K562 (cell line): ENCODE measurements around the gene PRMT3. TPM values are rescaled to one million over a fixed set of nuclear protein-coding genes. Genes with fewer than 3 reads are reported as not detected.
A peak's percentile ranks its signal among the peaks of the same experiment; 100 is the strongest.

Source experiments
- ATAC-seq: fragments of 200-7000 bp; cut with Tn5 transposase; 3 replicates; pipeline ENCODE4 v1.9.1; 2020; ENCODE audit warnings: moderate library complexity
- Bru-seq: library from RNA; stranded (reverse); fragments of 400-500 nt; gene quantifications from one replicate; lab custom pipeline; 2021; lab: Mats Ljungman, UMichigan
- BruChase-seq, 2 experiments: library from RNA; stranded (reverse); fragments of 400-500 nt; gene quantifications; one replicate each; lab custom pipeline; 2021; lab: Mats Ljungman, UMichigan
- BruUV-seq: library from RNA; stranded (reverse); fragments of 400-500 nt; replicated peaks from 2 replicates; lab custom pipeline; 2021; lab: Mats Ljungman, UMichigan
- CTCF ChIA-PET: fragments of 300-600 bp; formaldehyde crosslinking; extraction: SDS; loops from one replicate; lab custom pipeline; 2021; ENCODE audit warnings: low intra/inter-chr PET ratio; lab: Yijun Ruan, JAX
- POLR2A ChIA-PET: fragments of 300-600, 350-650 bp; sonication (Branson Sonifier 250); formaldehyde crosslinking; extraction: SDS; loops from one replicate; lab custom pipeline; 2021; ENCODE audit warnings: antibody characterized with exemption, inconsistent platforms; lab: Yijun Ruan, JAX
- DNase-seq, 4 experiments: peaks; one replicate each; pipeline versions ENCODE4 v3.0.0 to v3.0.0-alpha.2; 2011 to 2018; ENCODE audit warnings: low spot score in 3 of 4, mixed read lengths in 3 of 4; ENCODE audit errors: extremely low read depth in 1 of 4
- FAIRE-seq: peaks from 2 replicates; lab custom pipeline; 2011; peaks lifted over from hg19 to GRCh38; lab: Jason Lieb, UNC
- H2AFZ ChIP-seq: 2 replicates; pipeline ENCODE4 v1.6.0; 2011; ENCODE audit warnings: low read depth, low read length, control low read depth, inconsistent platforms
- H3K27ac ChIP-seq: fragments of 200-600 bp; 3 replicates; pipeline ENCODE4 v1.8.0; 2011; ENCODE audit warnings: low read depth, mild to moderate bottlenecking, control low read depth, inconsistent platforms, low read length, moderate library complexity, mixed read lengths; ENCODE audit errors: extremely low read depth
- H3K27me3 ChIP-seq, 2 experiments: fragments of 300-600 bp in 1 of 2; 2 replicates in 1 of 2; 3 replicates in 1 of 2; pipeline versions ENCODE4 v1.6.0 to v1.8.0; 2011; ENCODE audit warnings: inconsistent platforms in 2 of 2, low read length in 2 of 2, mild to moderate bottlenecking in 1 of 2, mixed read lengths in 1 of 2, moderate library complexity in 1 of 2; ENCODE audit not compliant: control insufficient read depth in 2 of 2, insufficient read depth in 2 of 2
- H3K36me3 ChIP-seq: fragments of 300-600 bp; 3 replicates; pipeline ENCODE4 v1.8.0; 2011; ENCODE audit warnings: mild to moderate bottlenecking, low read length, inconsistent platforms; ENCODE audit not compliant: control insufficient read depth, insufficient read depth
- H3K4me1 ChIP-seq, 2 experiments: fragments of 200-600 bp in 1 of 2; replicated peaks in 1 of 2; 2 replicates in 1 of 2; 3 replicates in 1 of 2; pipeline versions ENCODE4 v1.5.1 to v1.8.0; 2011; ENCODE audit warnings: inconsistent platforms in 2 of 2, low read length in 2 of 2, mild to moderate bottlenecking in 1 of 2, mixed read lengths in 1 of 2, moderate library complexity in 1 of 2; ENCODE audit not compliant: control insufficient read depth in 2 of 2, insufficient read depth in 2 of 2
- H3K4me2 ChIP-seq: 2 replicates; pipeline ENCODE4 v1.6.1; 2011; ENCODE audit warnings: low read length, control low read depth, inconsistent platforms, mixed read lengths; ENCODE audit not compliant: insufficient read depth
- H3K4me3 ChIP-seq: fragments of 200-600 bp; sonication (generic), shearing (Covaris generic); 2 replicates; pipeline ENCODE4 v1.5.1; 2016; ENCODE audit warnings: control low read depth, inconsistent platforms
- H3K79me2 ChIP-seq: fragments of 200-600 bp; 3 replicates; pipeline ENCODE4 v1.8.0; 2011; ENCODE audit warnings: low read length, inconsistent platforms; ENCODE audit not compliant: control insufficient read depth, insufficient read depth
- H3K9ac ChIP-seq, 2 experiments: 2 replicates each; pipeline versions ENCODE4 v1.6.0 to v1.6.1; 2011; ENCODE audit warnings: low read depth in 2 of 2, low read length in 2 of 2, control low read depth in 1 of 2, inconsistent platforms in 1 of 2, mild to moderate bottlenecking in 1 of 2, mixed read lengths in 1 of 2; ENCODE audit not compliant: insufficient read depth in 1 of 2
- H3K9me1 ChIP-seq: one replicate; pipeline ENCODE4 v1.6.0; 2011; ENCODE audit warnings: inconsistent platforms, mild to moderate bottlenecking, low read length, moderate library complexity; ENCODE audit not compliant: control insufficient read depth, insufficient read depth
- H3K9me3 ChIP-seq: replicated peaks from 2 replicates; pipeline ENCODE4 v1.5.1; 2011; ENCODE audit warnings: low read depth, low read length, inconsistent platforms; ENCODE audit not compliant: control insufficient read depth, insufficient read depth
- H4K20me1 ChIP-seq: replicated peaks from 2 replicates; pipeline ENCODE4 v1.6.1; 2011; ENCODE audit warnings: low read length, inconsistent platforms, mixed read lengths; ENCODE audit not compliant: control insufficient read depth, insufficient read depth
- CHD4 ChIP-seq: fragments of 200-600 bp; sonication (generic); IDR thresholded peaks from 3 replicates; pipeline ENCODE4 v1.6.1; 2012; ENCODE audit warnings: low read depth, mild to moderate bottlenecking, mixed read lengths, low read length, inconsistent platforms; ENCODE audit not compliant: insufficient read depth, insufficient replicate concordance, poor library complexity, severe bottlenecking
- E2F5 ChIP-seq: sonication (generic); formaldehyde crosslinking; IDR thresholded peaks from 2 replicates; pipeline ENCODE4 v1.8.0; 2022; ENCODE audit warnings: mild to moderate bottlenecking, missing genetic modification reagents
- ZNF146 ChIP-seq: IDR thresholded peaks from one replicate; pipeline ENCODE4 v1.6.1; 2018; ENCODE audit warnings: missing compliant biosample characterization; ENCODE audit not compliant: unreplicated experiment
- WGBS: fragments of 100-300 bp; shearing (Covaris generic); methylation state at CpG from one replicate; pipeline ENCODE4 v1.1.6; 2016; ENCODE audit warnings: low coverage, mixed read lengths; ENCODE audit not compliant: insufficient coverage; ENCODE audit errors: missing lambda C conversion rate; 5-methylcytosine and 5-hydroxymethylcytosine counted together
- in situ Hi-C: fragments of 300-500 bp; cut with MboI; formaldehyde crosslinking; loops from 4 replicates; pipeline ENCODE4 v1.15.0; 2018; ENCODE audit warnings: inconsistent platforms, mixed read lengths
- intact Hi-C: fragments of 100-400 bp; cut with micrococcal nuclease; formaldehyde crosslinking; loops from 2 replicates; pipeline ENCODE4 v1.14.2; 2022
- long read RNA-seq, 3 experiments: library from polyadenylated mRNA in 2 of 3; library from RNA in 1 of 3; unstranded in 2 of 3; stranded (forward) in 1 of 3; transcript quantifications; one replicate each; pipeline ENCODE4 v2.0.0, GENCODE V29; 2019 to 2022
- polyA minus RNA-seq, 3 experiments: library from RNA; depleted of rRNA, polyadenylated mRNA; stranded (reverse); fragments of >200 nt; gene quantifications; 2 replicates each; pipeline ENCODE4 v1.2.3, GENCODE V29; 2011
- polyA plus RNA-seq, 8 experiments: library from polyadenylated mRNA; depleted of rRNA in 4 of 8; stranded (reverse) in 5 of 8; unstranded in 3 of 8; fragments of >200 nt; fragmentation: Nextera tagmentation in 2 of 8; fragmentation: Illumina TruSeq in 1 of 8; extraction: Ambion mirVana in 2 of 8; extraction: Trizol in 1 of 8; gene quantifications; 2 replicates each; pipeline versions ENCODE4 v1.2.1 to v1.2.3, GENCODE V29; 2011 to 2014; ENCODE audit warnings: inconsistent platforms in 1 of 8, missing spikeins in 1 of 8
- total RNA-seq, 7 experiments: library from RNA; depleted of rRNA in 6 of 7; stranded (reverse); fragments of >200 nt in 6 of 7; fragmentation: Illumina TruSeq in 2 of 7; extraction: Trizol in 2 of 7; gene quantifications; 2 replicates each; pipeline versions ENCODE4 v1.2.1 to v1.2.3, GENCODE V29; 2011 to 2021; ENCODE audit warnings: low replicate concordance in 1 of 7
- TF ChIP-seq, protein P1 (sequence below): fragments of 450-650 bp; IDR thresholded peaks from 2 replicates; pipeline ENCODE4 v1.7.1; 2018; ENCODE audit warnings: mild to moderate bottlenecking, low read depth; ENCODE audit not compliant: partially characterized antibody
- TF ChIP-seq, protein P2 (sequence below): fragments of 250-450 bp; sonication (Bioruptor Pico); IDR thresholded peaks from 2 replicates; pipeline ENCODE4 v1.5.0; 2021; ENCODE audit warnings: mild to moderate bottlenecking, borderline replicate concordance

The PRMT3 gene
- 37.6 and 85.1 TPM in 2 replicates for total RNA-seq (2011; cell fraction: chromatin; rRNA removed; ENCODE audit: low replicate concordance)
- total RNA-seq (2011; cell fraction: nucleolus; rRNA removed): 27.8 and 29.6 TPM in 2 replicates
- 42.1 and 62.3 TPM in 2 replicates for total RNA-seq (2011; cell fraction: nucleoplasm; rRNA removed)
- total RNA-seq (2014; rRNA removed) (45.4 and 46.4 TPM in 2 replicates), total RNA-seq (2014; rRNA removed; fragmentation: Illumina TruSeq; extraction: Trizol) (55.8 and 64.1 TPM in 2 replicates), total RNA-seq (2015; rRNA removed; fragmentation: Illumina TruSeq; extraction: Trizol) (43.7 and 44.2 TPM in 2 replicates), total RNA-seq (2021) (43.2 and 44.7 TPM in 2 replicates), polyA plus RNA-seq (2011; rRNA removed) (36.3 and 62.1 TPM in 2 replicates), polyA plus RNA-seq (2014; fragmentation: Illumina TruSeq; extraction: Trizol) (44.2 and 49.8 TPM in 2 replicates), polyA plus RNA-seq (2014; fragmentation: Nextera tagmentation; extraction: Ambion mirVana) (10 to 100 TPM; 24.0 to 35.3 TPM), polyA plus RNA-seq (2014; rRNA removed) (42.8 and 44.7 TPM in 2 replicates), polyA minus RNA-seq (2011; rRNA and poly(A)+ RNA removed) (64.1 and 76.2 TPM in 2 replicates), Bru-seq, nascent RNA (percentile 89 among the genes with signal in this experiment), BruChase-seq, experiment 1, labeled RNA remaining after a 2-hour chase (percentile 86 among the genes with signal in this experiment), BruChase-seq, experiment 2, labeled RNA remaining after a 6-hour chase (percentile 79 among the genes with signal in this experiment)
- polyA plus RNA-seq (2011; cell fraction: cytosol; rRNA removed): 14.9 and 18.5 TPM in 2 replicates
- polyA plus RNA-seq (2011; cell fraction: nucleus; rRNA removed): 20.7 and 29.0 TPM in 2 replicates
- 23.6 and 28.6 TPM in 2 replicates for polyA plus RNA-seq (2012)
- 11.9 and 27.8 TPM in 2 replicates for polyA minus RNA-seq (2011; cell fraction: cytosol; rRNA and poly(A)+ RNA removed)
- polyA minus RNA-seq (2011; cell fraction: nucleus; rRNA and poly(A)+ RNA removed): 42.9 and 59.4 TPM in 2 replicates
- long read RNA-seq, experiment 1, transcript PRMT3-202 (16 exons, 2,653 nt): major isoform, 209 of 288 reads
- long read RNA-seq, experiment 1, transcript PRMT3-201 (15 exons, 2,530 nt): minor isoform, 28 of 288 reads
- long read RNA-seq, experiment 1, partial matches to known transcripts: 25 of 288 reads
- long read RNA-seq, experiment 1, other reads (novel, unspliced or antisense): 23 of 288 reads
- long read RNA-seq, experiment 2, transcript PRMT3-202 (16 exons, 2,653 nt): major isoform, 6 of 25 reads
- long read RNA-seq, experiment 2, partial matches to known transcripts: 17 of 25 reads
- long read RNA-seq, experiment 2, other reads (novel, unspliced or antisense): 2 of 25 reads
- long read RNA-seq, experiment 3, transcript PRMT3-202 (16 exons, 2,653 nt): major isoform, 58 of 73 reads
- long read RNA-seq, experiment 3, partial matches to known transcripts: 6 of 73 reads
- long read RNA-seq, experiment 3, other reads (novel, unspliced or antisense): 4 of 73 reads

DNA sequence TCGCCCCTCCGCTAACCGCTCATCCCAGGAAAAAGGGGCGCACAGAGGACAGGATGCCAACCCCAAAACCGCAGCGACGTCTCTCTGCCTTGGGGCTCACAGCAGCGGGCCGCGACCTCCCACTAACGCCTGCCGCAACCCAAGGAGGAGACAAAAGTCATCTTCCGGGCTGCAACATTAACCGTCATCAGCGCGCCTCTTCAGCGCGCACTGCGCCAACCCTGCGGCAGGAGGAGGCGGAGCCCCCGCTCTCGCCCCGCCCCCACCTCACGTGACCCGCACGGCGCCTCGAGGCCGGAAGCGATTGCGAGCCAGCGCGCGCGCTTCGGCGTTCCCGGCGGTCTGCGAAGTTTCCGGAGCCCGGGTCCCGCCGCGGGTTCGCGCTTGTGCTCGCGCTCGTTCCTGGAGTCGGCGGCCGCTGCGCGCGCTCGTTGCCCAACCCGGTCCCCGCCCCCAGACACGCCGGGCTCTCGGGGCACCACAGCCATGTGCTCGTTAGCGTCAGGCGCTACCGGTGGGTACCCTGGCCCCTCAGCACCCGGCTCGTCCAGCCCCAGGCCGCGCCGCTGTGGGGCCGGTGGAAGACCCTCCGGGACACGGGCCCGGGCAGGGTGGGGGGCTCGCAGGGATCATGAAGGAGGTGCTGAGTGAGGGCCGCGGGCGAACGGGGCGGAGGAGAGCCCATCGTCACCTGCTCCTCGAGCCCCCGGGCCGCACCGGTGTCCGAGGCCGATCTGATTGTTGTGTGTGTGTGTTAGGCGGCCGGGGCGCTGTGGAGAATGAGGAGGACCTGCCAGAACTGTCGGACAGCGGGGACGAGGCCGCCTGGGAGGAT, at the start of gene PRMT3:
PRMT3 (plus strand) TSS at position 456 of the 835 bp plus-strand sequence; CDS start at position 487, 31 bp downstream.
- 1% methylated on average over 57 of the region's 96 CpGs for WGBS
- Histone ChIP-seq H4K20me1 (no peaks in the 10 kb centered on the region), H3K27ac (peak within 1 kb of the TSS; percentile 96), H3K9ac (peak within 1 kb of the TSS; percentile 95 to 97), H3K4me1 (peaks cover 0 to 10% of the 10 kb centered on the region in 2 experiments; a peak in 2 of 5 replicates), H3K4me3 (peak within 1 kb of the TSS; percentile 91), H2AFZ (peak within 1 kb of the TSS; percentile 100), H3K27me3 (no peaks in the 10 kb centered on the region), H3K79me2 (peaks cover 32% of the 10 kb centered on the region), H3K36me3 (peaks cover 42% of the 10 kb centered on the region), H3K9me3 (no peaks in the 10 kb centered on the region), H3K4me2 (peak within 1 kb of the TSS; percentile 96), H3K9me1 (no peaks in the 10 kb centered on the region)
- no TSS peak for BruUV-seq
- peak; percentile 86 for FAIRE-seq
- ATAC-seq: peak; percentile 89
- POLR2A ChIA-PET: interaction anchor here (0.7 to 1.8 kb wide), 6 partner anchors 10 to 222 kb away, joined by 3 to 5 read pairs (median 3); no protein-coding TSS in a partner anchor
- CTCF ChIA-PET: interaction anchor here (1.5 to 1.8 kb wide), 2 partner anchors 55 to 223 kb away, joined by 5 to 8 read pairs; no protein-coding TSS in a partner anchor
- intact Hi-C loops (loop anchor here (2.0 to 5.0 kb wide), 4 partner anchors 23 to 225 kb away; partner anchors contain the start of gene SLC6A5), in situ Hi-C loops (loop anchor here (10.0 kb wide), 1 partner anchor 217 kb away; no protein-coding TSS in a partner anchor)
- peak; percentile 93 to 96 (median 94) for DNase-seq
- TF ChIP-seq ZNF146 (CRISPR knock-in tag) (no peak), CHD4 (no peak), E2F5 (CRISPR knock-in tag) (no peak)
- TF ChIP-seq, protein P1, sequence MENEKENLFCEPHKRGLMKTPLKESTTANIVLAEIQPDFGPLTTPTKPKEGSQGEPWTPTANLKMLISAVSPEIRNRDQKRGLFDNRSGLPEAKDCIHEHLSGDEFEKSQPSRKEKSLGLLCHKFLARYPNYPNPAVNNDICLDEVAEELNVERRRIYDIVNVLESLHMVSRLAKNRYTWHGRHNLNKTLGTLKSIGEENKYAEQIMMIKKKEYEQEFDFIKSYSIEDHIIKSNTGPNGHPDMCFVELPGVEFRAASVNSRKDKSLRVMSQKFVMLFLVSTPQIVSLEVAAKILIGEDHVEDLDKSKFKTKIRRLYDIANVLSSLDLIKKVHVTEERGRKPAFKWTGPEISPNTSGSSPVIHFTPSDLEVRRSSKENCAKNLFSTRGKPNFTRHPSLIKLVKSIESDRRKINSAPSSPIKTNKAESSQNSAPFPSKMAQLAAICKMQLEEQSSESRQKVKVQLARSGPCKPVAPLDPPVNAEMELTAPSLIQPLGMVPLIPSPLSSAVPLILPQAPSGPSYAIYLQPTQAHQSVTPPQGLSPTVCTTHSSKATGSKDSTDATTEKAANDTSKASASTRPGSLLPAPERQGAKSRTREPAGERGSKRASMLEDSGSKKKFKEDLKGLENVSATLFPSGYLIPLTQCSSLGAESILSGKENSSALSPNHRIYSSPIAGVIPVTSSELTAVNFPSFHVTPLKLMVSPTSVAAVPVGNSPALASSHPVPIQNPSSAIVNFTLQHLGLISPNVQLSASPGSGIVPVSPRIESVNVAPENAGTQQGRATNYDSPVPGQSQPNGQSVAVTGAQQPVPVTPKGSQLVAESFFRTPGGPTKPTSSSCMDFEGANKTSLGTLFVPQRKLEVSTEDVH: peak; percentile 95
- TF ChIP-seq, protein P2, sequence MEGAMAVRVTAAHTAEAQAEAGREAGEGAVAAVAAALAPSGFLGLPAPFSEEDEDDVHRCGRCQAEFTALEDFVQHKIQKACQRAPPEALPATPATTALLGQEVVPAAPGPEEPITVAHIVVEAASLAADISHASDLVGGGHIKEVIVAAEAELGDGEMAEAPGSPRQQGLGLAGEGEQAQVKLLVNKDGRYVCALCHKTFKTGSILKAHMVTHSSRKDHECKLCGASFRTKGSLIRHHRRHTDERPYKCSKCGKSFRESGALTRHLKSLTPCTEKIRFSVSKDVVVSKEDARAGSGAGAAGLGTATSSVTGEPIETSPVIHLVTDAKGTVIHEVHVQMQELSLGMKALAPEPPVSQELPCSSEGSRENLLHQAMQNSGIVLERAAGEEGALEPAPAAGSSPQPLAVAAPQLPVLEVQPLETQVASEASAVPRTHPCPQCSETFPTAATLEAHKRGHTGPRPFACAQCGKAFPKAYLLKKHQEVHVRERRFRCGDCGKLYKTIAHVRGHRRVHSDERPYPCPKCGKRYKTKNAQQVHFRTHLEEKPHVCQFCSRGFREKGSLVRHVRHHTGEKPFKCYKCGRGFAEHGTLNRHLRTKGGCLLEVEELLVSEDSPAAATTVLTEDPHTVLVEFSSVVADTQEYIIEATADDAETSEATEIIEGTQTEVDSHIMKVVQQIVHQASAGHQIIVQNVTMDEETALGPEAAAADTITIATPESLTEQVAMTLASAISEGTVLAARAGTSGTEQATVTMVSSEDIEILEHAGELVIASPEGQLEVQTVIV (CRISPR knock-in tag): no peak
